H9 (cell line): ENCODE results near the gene CHCHD4. TPM values are rescaled to one million over a fixed set of nuclear protein-coding genes. Genes with fewer than 3 reads are reported as not detected.

Experiments used
- DNase-seq: peaks from one replicate; pipeline ENCODE4 v3.0.0-alpha.2; 2017
- H2AFZ ChIP-seq: one replicate; pipeline ENCODE4 v1.6.1; 2013; ENCODE audit warnings: mild to moderate bottlenecking, low read length, control low read depth, moderate library complexity
- H2AK5ac ChIP-seq: 2 replicates; pipeline ENCODE4 v1.6.1; 2013; ENCODE audit warnings: low read length, control low read depth, mixed read lengths; ENCODE audit not compliant: insufficient read length
- H2BK120ac ChIP-seq: one replicate; pipeline ENCODE4 v1.6.1; 2013; ENCODE audit warnings: low read depth, mild to moderate bottlenecking, low read length, control low read depth, inconsistent platforms; ENCODE audit not compliant: poor library complexity, severe bottlenecking
- H2BK12ac ChIP-seq: 2 replicates; pipeline ENCODE4 v1.6.1; 2013; ENCODE audit warnings: low read length, control low read depth, mixed read lengths, low read depth; ENCODE audit not compliant: insufficient read length
- H2BK15ac ChIP-seq: 2 replicates; pipeline ENCODE4 v1.6.1; 2013; ENCODE audit warnings: low read depth, low read length, control low read depth
- H2BK20ac ChIP-seq: one replicate; pipeline ENCODE4 v1.6.1; 2013; ENCODE audit warnings: low read depth, mild to moderate bottlenecking, low read length, control low read depth, inconsistent platforms; ENCODE audit not compliant: poor library complexity, severe bottlenecking
- H2BK5ac ChIP-seq: 2 replicates; pipeline ENCODE4 v1.6.1; 2013; ENCODE audit warnings: low read length, control low read depth, mixed read lengths; ENCODE audit not compliant: insufficient read length
- H3K14ac ChIP-seq: 2 replicates; pipeline ENCODE4 v1.6.1; 2013; ENCODE audit warnings: low read length, control low read depth; ENCODE audit not compliant: insufficient read depth
- H3K18ac ChIP-seq: 2 replicates; pipeline ENCODE4 v1.6.1; 2013; ENCODE audit warnings: low read depth, mild to moderate bottlenecking, mixed read lengths, low read length, control low read depth; ENCODE audit not compliant: insufficient read length
- H3K23ac ChIP-seq: 2 replicates; pipeline ENCODE4 v1.6.1; 2013; ENCODE audit warnings: low read length, control low read depth, mixed read lengths, low read depth; ENCODE audit not compliant: insufficient read length
- H3K23me2 ChIP-seq: 2 replicates; pipeline ENCODE4 v1.6.1; 2013; ENCODE audit warnings: low read depth, mild to moderate bottlenecking, mixed read lengths, low read length, control low read depth; ENCODE audit not compliant: insufficient read length, poor library complexity, severe bottlenecking
- H3K27ac ChIP-seq: 2 replicates; pipeline ENCODE4 v1.5.1; 2013; ENCODE audit warnings: low read length, control low read depth, mixed read lengths, low read depth; ENCODE audit not compliant: insufficient read length
- H3K27me3 ChIP-seq: 2 replicates; pipeline ENCODE4 v1.6.1; 2013; ENCODE audit warnings: low read length, control low read depth, inconsistent platforms; ENCODE audit not compliant: insufficient read depth
- H3K4ac ChIP-seq: 2 replicates; pipeline ENCODE4 v1.6.1; 2013; ENCODE audit warnings: low read depth, mild to moderate bottlenecking, control low read depth, inconsistent platforms, low read length, moderate library complexity
- H3K4me1 ChIP-seq: 2 replicates; pipeline ENCODE4 v1.6.1; 2013; ENCODE audit warnings: low read length, control low read depth, inconsistent platforms; ENCODE audit not compliant: insufficient read depth
- H3K4me2 ChIP-seq: 2 replicates; pipeline ENCODE4 v1.6.1; 2013; ENCODE audit warnings: low read length, control low read depth, mixed read lengths; ENCODE audit not compliant: insufficient read length, insufficient read depth
- H3K56ac ChIP-seq: 2 replicates; pipeline ENCODE4 v1.6.1; 2013; ENCODE audit warnings: low read depth, mild to moderate bottlenecking, mixed read lengths, low read length, control low read depth; ENCODE audit not compliant: insufficient read length
- H3K79me1 ChIP-seq: 2 replicates; pipeline ENCODE4 v1.6.1; 2013; ENCODE audit warnings: low read depth, mild to moderate bottlenecking, moderate library complexity, low read length, control low read depth, inconsistent platforms; ENCODE audit not compliant: insufficient read depth, poor library complexity, severe bottlenecking
- H3K79me2 ChIP-seq: 2 replicates; pipeline ENCODE4 v1.6.1; 2013; ENCODE audit warnings: low read length, control low read depth, inconsistent platforms; ENCODE audit not compliant: insufficient read depth
- H3K9ac ChIP-seq: 2 replicates; pipeline ENCODE4 v1.6.1; 2013; ENCODE audit warnings: low read length, control low read depth, mixed read lengths; ENCODE audit not compliant: insufficient read length; ENCODE audit errors: extremely low read depth
- H3K9me3 ChIP-seq: one replicate; pipeline ENCODE4 v1.6.1; 2013; ENCODE audit warnings: low read depth, low read length, inconsistent platforms; ENCODE audit not compliant: control insufficient read depth
- H3T11ph ChIP-seq: one replicate; pipeline ENCODE4 v1.6.1; 2013; ENCODE audit warnings: mild to moderate bottlenecking, low read length, control low read depth, inconsistent platforms
- H4K20me1 ChIP-seq: one replicate; pipeline ENCODE4 v1.6.1; 2013; ENCODE audit not compliant: control insufficient read depth, insufficient read length, insufficient read depth
- H4K5ac ChIP-seq: 2 replicates; pipeline ENCODE4 v1.6.1; 2013; ENCODE audit warnings: low read depth, mild to moderate bottlenecking, mixed read lengths, low read length, control low read depth; ENCODE audit not compliant: insufficient read length
- H4K8ac ChIP-seq: replicated peaks from 2 replicates; pipeline ENCODE4 v1.6.1; 2013; ENCODE audit warnings: low read length, control low read depth, mixed read lengths, low read depth; ENCODE audit not compliant: insufficient read length
- H4K91ac ChIP-seq: 2 replicates; pipeline ENCODE4 v1.6.1; 2013; ENCODE audit warnings: low read depth, mild to moderate bottlenecking, moderate library complexity, mixed read lengths, low read length, control low read depth; ENCODE audit not compliant: insufficient read length
- H3K27ac Mint-ChIP-seq, 3 experiments: 2 replicates in 2 of 3; 3 replicates in 1 of 3; pipeline ENCODE4 v1.8.0; 2020 to 2021; ENCODE audit warnings: mixed read lengths in 3 of 3, mild to moderate bottlenecking in 1 of 3, moderate library complexity in 1 of 3
- H3K27me3 Mint-ChIP-seq: 2 replicates; pipeline ENCODE4 v1.8.0; 2021; ENCODE audit warnings: low read depth, mild to moderate bottlenecking, moderate library complexity, mixed read lengths
- H3K36me3 Mint-ChIP-seq, 3 experiments: 2 replicates in 2 of 3; 3 replicates in 1 of 3; pipeline ENCODE4 v1.8.0; 2020 to 2021; ENCODE audit warnings: low read depth in 3 of 3, mixed read lengths in 3 of 3; ENCODE audit not compliant: insufficient read depth in 1 of 3
- H3K4me1 Mint-ChIP-seq, 2 experiments: 2 replicates each; pipeline ENCODE4 v1.8.0; 2020; ENCODE audit warnings: mixed read lengths in 2 of 2
- H3K4me3 Mint-ChIP-seq, 2 experiments: 2 replicates in 1 of 2; 3 replicates in 1 of 2; pipeline ENCODE4 v1.8.0; 2020 to 2021; ENCODE audit warnings: mild to moderate bottlenecking in 2 of 2, mixed read lengths in 2 of 2, moderate library complexity in 1 of 2
- H3K9me3 Mint-ChIP-seq, 2 experiments: 2 replicates in 1 of 2; 3 replicates in 1 of 2; pipeline ENCODE4 v1.8.0; 2020; ENCODE audit warnings: mild to moderate bottlenecking in 2 of 2, mixed read lengths in 2 of 2, moderate library complexity in 1 of 2
- CTCF ChIP-seq: fragments of 200-600 bp; sonication (generic); conservative IDR thresholded peaks from 3 replicates; pipeline ENCODE4 v1.8.0; 2021; ENCODE audit warnings: antibody characterized with exemption, mild to moderate bottlenecking
- WGBS: extraction: QIAGEN DNeasy Blood & Tissue Kit; methylation state at CpG from one replicate; pipeline ENCODE4 v1.1.7; 2013; ENCODE audit warnings: missing lambda C conversion rate, low lambda C conversion rate, mixed read lengths; ENCODE audit not compliant: insufficient read length; ENCODE audit errors: extremely low coverage; 5-methylcytosine and 5-hydroxymethylcytosine counted together
- total RNA-seq: library from RNA; stranded (reverse); gene quantifications from 2 replicates; pipeline ENCODE4 v1.2.1, GENCODE V29; 2021

The CHCHD4 gene
- total RNA-seq, 1 experiment from 2014 or later = 13.7 TPM

GRCh38 chr3:14126887-14127505 is 2.3 kb upstream of the CHCHD4 start:
- no peak for TF ChIP-seq CTCF
- Histone ChIP-seq H4K5ac (no peak overlapping the region), H3K79me2 (peaks cover 3% of the 10 kb centered on the region; the same call in 1 of the 2 replicates), H2AFZ (no peak overlapping the region), H3K79me1 (peaks cover 9% of the 10 kb centered on the region), H4K20me1 (no peaks in the 10 kb centered on the region), H3K18ac (no peak overlapping the region), H2BK12ac (no peak overlapping the region), H2AK5ac (no peak overlapping the region), H2BK5ac (no peak overlapping the region), H3K27me3 (no peaks in the 10 kb centered on the region), H3K23ac (no peak overlapping the region), H3T11ph (no peak overlapping the region), H3K56ac (no peak overlapping the region), H4K91ac (no peak overlapping the region), H3K14ac (no peak overlapping the region), H3K27ac (no peak overlapping the region), H3K4ac (no peak overlapping the region), H3K9ac (no peak overlapping the region), H3K9me3 (no peaks in the 10 kb centered on the region), H3K23me2 (peaks cover 14% of the 10 kb centered on the region), H3K4me2 (no peak overlapping the region), H2BK120ac (no peak overlapping the region), H4K8ac (no peak overlapping the region), H2BK20ac (no peak overlapping the region), H3K4me1 (no peaks in the 10 kb centered on the region), H2BK15ac (no peak overlapping the region)
- no CpG with 5 or more reads among the region's 5 CpGs for WGBS
- peaks cover 27 to 29% of the 10 kb centered on the region in 2 experiments for H3K4me1 Mint-ChIP-seq
- peaks cover 26 to 45% (median 39%) of the 10 kb centered on the region in 3 experiments; a peak in 6 of 7 replicates for H3K36me3 Mint-ChIP-seq
- H3K4me3 Mint-ChIP-seq = peak overlapping the region; percentile 9 to 100; a peak in 1 of 5 replicates
- H3K9me3 Mint-ChIP-seq = no peaks in the 10 kb centered on the region; a peak in 2 of 5 replicates
- H3K27me3 Mint-ChIP-seq = no peaks in the 10 kb centered on the region
- DNase-seq = peak; percentile 9
- no peak overlapping the region for H3K27ac Mint-ChIP-seq
